Sigmoid colon (tissue), 7 donors: ENCODE measurements around the gene STIM2. TPM values are rescaled to one million over a fixed set of nuclear protein-coding genes. Genes with fewer than 3 reads are reported as not detected.
A peak's percentile ranks its signal among the peaks of the same experiment; 100 is the strongest.

ENCODE experiments used
- DNase-seq: peaks from one replicate; pipeline ENCODE4 v3.0.0-alpha.2; 2019
- H3K27ac ChIP-seq, 4 donors: fragments of 200-600 bp; sonication (generic); one replicate each; pipeline ENCODE4 v1.5.1; 2016 to 2019; ENCODE audit warnings: mild to moderate bottlenecking in 1 of 4
- H3K27me3 ChIP-seq, 3 donors: fragments of 200-600 bp; sonication (generic); one replicate each; pipeline ENCODE4 v1.5.1; 2019; ENCODE audit warnings: mild to moderate bottlenecking in 1 of 3
- H3K36me3 ChIP-seq, 4 donors: fragments of 200-600 bp; sonication (generic); one replicate each; pipeline ENCODE4 v1.5.1; 2016 to 2019
- H3K4me1 ChIP-seq, 4 donors: fragments of 200-600 bp; sonication (generic); one replicate each; pipeline ENCODE4 v1.5.1; 2017 to 2019
- H3K4me3 ChIP-seq, 4 donors: fragments of 200-600 bp; sonication (generic); one replicate each; pipeline ENCODE4 v1.5.1; 2017 to 2019; ENCODE audit warnings: mild to moderate bottlenecking in 2 of 4, moderate library complexity in 1 of 4
- H3K9me3 ChIP-seq, 4 donors: fragments of 200-600 bp in 3 of 4; sonication (generic) in 3 of 4; one replicate each; pipeline versions ENCODE4 v1.5.1 to v1.6.1; 2013 to 2019
- CTCF ChIP-seq, 4 experiments: fragments of 450-650 bp in 3 of 4; fragments of 200-600 bp in 1 of 4; IDR thresholded peaks; one replicate each; pipeline ENCODE4 v1.5.1; 2016 to 2019; ENCODE audit warnings: antibody characterized with exemption in 4 of 4, mild to moderate bottlenecking in 3 of 4, moderate library complexity in 2 of 4
- EP300 ChIP-seq, 4 donors: sonication (generic); formaldehyde crosslinking; IDR thresholded peaks; one replicate each; pipeline ENCODE4 v1.6.1; 2017; ENCODE audit warnings: antibody characterized with exemption in 4 of 4
- POLR2A ChIP-seq, 2 donors: fragments of 450-650 bp; IDR thresholded peaks; one replicate each; pipeline ENCODE4 v1.6.1; 2016; ENCODE audit warnings: antibody characterized with exemption in 2 of 2, mild to moderate bottlenecking in 2 of 2, moderate library complexity in 2 of 2
- POLR2AphosphoS5 ChIP-seq, 4 donors: sonication (generic); formaldehyde crosslinking; IDR thresholded peaks; one replicate each; pipeline ENCODE4 v1.6.1; 2017; ENCODE audit warnings: antibody characterized with exemption in 4 of 4
- WGBS, 2 donors: extraction: QIAGEN DNeasy Blood & Tissue Kit; methylation state at CpG; one replicate each; pipeline ENCODE4 v1.1.7; 2013; 5-methylcytosine and 5-hydroxymethylcytosine counted together
- intact Hi-C: fragments of 100-400 bp; cut with DNase I; formaldehyde crosslinking; loops from one replicate; pipeline ENCODE4 v1.15.1; 2023
- polyA plus RNA-seq, 3 donors: library from polyadenylated mRNA; stranded (reverse); fragments of 200-250 nt; gene quantifications; one replicate each; pipeline ENCODE4 v1.2.3, GENCODE V29; 2013
- total RNA-seq, 4 donors: library from RNA; depleted of rRNA; stranded (reverse); fragments of >200 nt; gene quantifications; one replicate each; pipeline ENCODE4 v1.1.0, GENCODE V29; 2016
- donor health status: healthy with polysubstance abuse.
- donor health status: Bipolar disorder and iron deficiency.
- donor health status: healthy.

The STIM2 gene
- total and polyA plus RNA-seq, 7 donors: 3.0 to 16.8 (median 14.1) TPM

- intact Hi-C loops: loop anchor here (10.0 kb wide), 4 partner anchors 256 to 676 kb away; partner anchors contain the start of gene RBPJ
- 92 to 94% methylated on average over 1 of the region's 1 CpG for WGBS, 2 donors
- Histone ChIP-seq H3K36me3 (no peaks in the 10 kb centered on the region), H3K27ac (no peak overlapping the region), H3K4me1 (peaks cover 0 to 27% (median 12%) of the 10 kb centered on the region in 4 donors), H3K27me3 (no peaks in the 10 kb centered on the region), H3K4me3 (no peak overlapping the region), H3K9me3 (no peaks in the 10 kb centered on the region)
- TF ChIP-seq POLR2A (IDR thresholded peaks at IDR 0.05) (no peak), CTCF (IDR thresholded peaks at IDR 0.05) (no peak), POLR2AphosphoS5 (IDR thresholded peaks at IDR 0.05) (no peak), EP300 (IDR thresholded peaks at IDR 0.05) (no peak)
- DNase-seq: no peak
These were observed 140.2 kb downstream of the STIM2 start for GRCh38 chr4:27000820-27001219.

GRCh38 chr4:27001398-27002164, 140.9 kb downstream of the STIM2 start:
- no peak for DNase-seq
- Histone ChIP-seq H3K4me3 (no peak overlapping the region), H3K4me1 (peaks cover 0 to 35% (median 16%) of the 10 kb centered on the region in 4 donors), H3K36me3 (no peaks in the 10 kb centered on the region), H3K27me3 (no peaks in the 10 kb centered on the region), H3K9me3 (no peaks in the 10 kb centered on the region), H3K27ac (no peak overlapping the region)
- intact Hi-C loops: loop anchor here (10.0 kb wide), 4 partner anchors 257 to 677 kb away; partner anchors contain the start of gene RBPJ
- 96 to 97% methylated on average over 4 of the region's 4 CpGs for WGBS, 2 donors
- TF ChIP-seq EP300 (IDR thresholded peaks at IDR 0.05) (no peak), POLR2AphosphoS5 (IDR thresholded peaks at IDR 0.05) (no peak), POLR2A (IDR thresholded peaks at IDR 0.05) (no peak), CTCF (IDR thresholded peaks at IDR 0.05) (no peak)

DNA sequence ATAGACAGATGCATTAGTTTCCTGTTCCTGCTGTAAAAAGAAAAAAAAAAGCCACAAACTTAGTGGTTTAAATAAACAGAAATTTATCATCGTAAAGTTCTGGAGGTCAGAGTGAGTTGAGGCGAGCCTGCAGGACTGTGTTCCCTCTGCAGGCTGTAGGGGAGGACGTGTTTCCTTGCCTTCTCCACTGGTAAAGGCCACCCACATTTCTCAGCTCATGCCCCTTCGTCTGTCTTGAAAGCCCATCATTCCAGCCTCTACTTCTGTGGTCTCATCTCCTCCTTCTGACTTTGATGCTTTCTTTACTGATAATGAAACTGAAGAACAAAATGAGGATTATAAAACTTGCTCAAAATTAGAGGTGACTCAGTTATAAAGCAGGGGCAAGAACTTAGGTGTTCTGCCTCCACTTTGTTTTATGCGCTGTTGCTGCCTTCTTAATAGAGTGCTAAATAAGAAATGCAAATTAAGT, 143.0 kb downstream of the STIM2 start:
- no peaks in the 10 kb centered on the region for H3K36me3 ChIP-seq
- DNase-seq: no peak
- no peak overlapping the region for H3K4me3 ChIP-seq
- 32 to 43% methylated on average over 5 of the region's 5 CpGs for WGBS, 2 donors
- peaks cover 0 to 56% (median 22%) of the 10 kb centered on the region in 4 donors for H3K4me1 ChIP-seq
- H3K9me3 ChIP-seq: no peaks in the 10 kb centered on the region
- H3K27me3 ChIP-seq: no peaks in the 10 kb centered on the region
- intact Hi-C loops: loop anchor here (10.0 kb wide), 4 partner anchors 259 to 679 kb away; partner anchors contain the start of gene RBPJ
- peak overlapping the region in 2 of 4 donors; percentile 25 to 42 for H3K27ac ChIP-seq
- TF ChIP-seq EP300 (IDR thresholded peaks at IDR 0.05): no peak

- intact Hi-C loops: loop anchor here (5.0 to 10.0 kb wide), 5 partner anchors 261 to 978 kb away; partner anchors contain the start of gene RBPJ
- H3K27ac ChIP-seq: peak overlapping the region; percentile 31 to 51 (median 37)
These were observed 144.9 kb downstream of the STIM2 start for GRCh38 chr4:27005501-27005900.

More at GRCh38 chr4:27005501-27005900, 144.9 kb downstream of the STIM2 start:
- no peaks in the 10 kb centered on the region for H3K36me3 ChIP-seq
- no peak for TF ChIP-seq CTCF (IDR thresholded peaks at IDR 0.05)
- no peak for TF ChIP-seq POLR2A (IDR thresholded peaks at IDR 0.05)
- TF ChIP-seq POLR2AphosphoS5 (IDR thresholded peaks at IDR 0.05): no peak
- TF ChIP-seq EP300 (IDR thresholded peaks at IDR 0.05): no peak
- H3K9me3 ChIP-seq: no peaks in the 10 kb centered on the region
- DNase-seq: no peak
- no peaks in the 10 kb centered on the region for H3K27me3 ChIP-seq
- peaks cover 0 to 74% (median 32%) of the 10 kb centered on the region in 4 donors for H3K4me1 ChIP-seq
- no peak overlapping the region for H3K4me3 ChIP-seq
